Measurements from ENCODE around the gene EPRS1. TPM values are rescaled to one million over a fixed set of nuclear protein-coding genes. Genes with fewer than 3 reads are reported as not detected.

EPRS1 gene
- polyA plus RNA-seq, 1 experiment: 129 TPM

GRCh38 chr1:220005489-220005888, 40.8 kb downstream of the EPRS1 start:
- H3K27ac ChIP-seq (ENCODE audit: low read depth, low read length): no peak overlapping the region
- ChIA-PET POLR2A (no interaction called here), CTCF (no interaction called here)
- DNase-seq (ENCODE audit: low read depth, low spot score): no peak
- H3K4me3 ChIP-seq (ENCODE audit: low read depth, low read length): no peak overlapping the region
- H3K9me3 ChIP-seq (ENCODE audit: control insufficient read depth, insufficient read depth, low read length): no peaks in the 10 kb centered on the region
- H3K27me3 ChIP-seq (ENCODE audit: control insufficient read depth, insufficient read depth, low read length): no peaks in the 10 kb centered on the region
- TF ChIP-seq, protein P1, sequence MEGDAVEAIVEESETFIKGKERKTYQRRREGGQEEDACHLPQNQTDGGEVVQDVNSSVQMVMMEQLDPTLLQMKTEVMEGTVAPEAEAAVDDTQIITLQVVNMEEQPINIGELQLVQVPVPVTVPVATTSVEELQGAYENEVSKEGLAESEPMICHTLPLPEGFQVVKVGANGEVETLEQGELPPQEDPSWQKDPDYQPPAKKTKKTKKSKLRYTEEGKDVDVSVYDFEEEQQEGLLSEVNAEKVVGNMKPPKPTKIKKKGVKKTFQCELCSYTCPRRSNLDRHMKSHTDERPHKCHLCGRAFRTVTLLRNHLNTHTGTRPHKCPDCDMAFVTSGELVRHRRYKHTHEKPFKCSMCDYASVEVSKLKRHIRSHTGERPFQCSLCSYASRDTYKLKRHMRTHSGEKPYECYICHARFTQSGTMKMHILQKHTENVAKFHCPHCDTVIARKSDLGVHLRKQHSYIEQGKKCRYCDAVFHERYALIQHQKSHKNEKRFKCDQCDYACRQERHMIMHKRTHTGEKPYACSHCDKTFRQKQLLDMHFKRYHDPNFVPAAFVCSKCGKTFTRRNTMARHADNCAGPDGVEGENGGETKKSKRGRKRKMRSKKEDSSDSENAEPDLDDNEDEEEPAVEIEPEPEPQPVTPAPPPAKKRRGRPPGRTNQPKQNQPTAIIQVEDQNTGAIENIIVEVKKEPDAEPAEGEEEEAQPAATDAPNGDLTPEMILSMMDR (IDR thresholded peaks at IDR 0.05; ENCODE audit: low read depth, low read length): no peak

DNA sequence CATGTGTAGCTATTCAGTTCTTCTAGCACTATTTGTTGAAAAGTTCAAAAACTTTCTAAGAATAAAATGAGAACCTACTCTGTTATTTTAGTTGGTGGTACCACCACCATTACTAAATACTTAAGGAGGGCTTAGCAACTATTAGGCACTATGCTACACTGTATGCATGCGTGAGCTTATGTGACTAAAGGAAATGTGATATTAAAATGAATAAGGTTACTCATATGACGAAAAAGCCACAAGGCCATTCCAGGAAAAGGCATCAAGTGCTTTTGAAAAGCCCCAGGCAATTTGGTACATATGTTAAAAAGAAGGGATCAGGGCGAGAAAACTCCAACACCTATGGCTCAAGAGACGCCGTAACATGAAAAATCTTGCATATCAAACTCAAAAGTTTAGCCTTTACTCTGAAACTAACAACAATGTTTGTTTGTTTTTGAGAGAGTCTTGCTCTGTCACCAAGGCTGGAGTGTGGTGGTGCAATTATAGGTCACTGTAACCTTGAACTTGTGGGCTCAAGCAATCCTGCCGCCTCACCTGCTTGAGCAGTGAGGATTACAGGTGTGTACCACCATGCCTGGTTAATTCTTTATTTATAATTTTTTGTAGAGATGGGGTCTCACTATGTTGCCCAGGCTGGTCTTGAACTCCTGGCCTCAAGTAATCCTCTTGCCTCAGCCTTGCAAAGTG, 42.5 kb downstream of the EPRS1 start:
- no peak overlapping the region for H3K4me3 ChIP-seq (ENCODE audit: low read depth, low read length)

GRCh38 chr1:220003015-220003414, 43.3 kb downstream of the EPRS1 start:
- DNase-seq (ENCODE audit: low read depth, low spot score): no peak
- Histone ChIP-seq H3K27me3 (ENCODE audit: control insufficient read depth, insufficient read depth, low read length) (no peaks in the 10 kb centered on the region), H3K27ac (ENCODE audit: low read depth, low read length) (no peak overlapping the region), H3K9me3 (ENCODE audit: control insufficient read depth, insufficient read depth, low read length) (no peaks in the 10 kb centered on the region), H3K4me3 (ENCODE audit: low read depth, low read length) (no peak overlapping the region)
- POLR2A ChIA-PET: no interaction called here
- TF ChIP-seq, protein P1 (IDR thresholded peaks at IDR 0.05; ENCODE audit: low read depth, low read length): no peak
- CTCF ChIA-PET: interaction anchor here (1.0 kb wide), 1 partner anchor 12 kb away, joined by 6 read pairs; no protein-coding TSS in a partner anchor

More for the DNA sequence above, 42.5 kb downstream of the EPRS1 start:
- ChIA-PET CTCF (interaction anchor here (1.0 kb wide), 1 partner anchor 13 kb away, joined by 6 read pairs; no protein-coding TSS in a partner anchor), POLR2A (no interaction called here)
- Histone ChIP-seq H3K27me3 (ENCODE audit: control insufficient read depth, insufficient read depth, low read length) (no peaks in the 10 kb centered on the region), H3K9me3 (ENCODE audit: control insufficient read depth, insufficient read depth, low read length) (no peaks in the 10 kb centered on the region), H3K27ac (ENCODE audit: low read depth, low read length) (no peak overlapping the region)
- TF ChIP-seq, protein P1 (IDR thresholded peaks at IDR 0.05; ENCODE audit: low read depth, low read length): no peak
- no peak for DNase-seq (ENCODE audit: low read depth, low spot score)

GRCh38 chr1:220001095-220001501, 45.2 kb downstream of the EPRS1 start:
- DNase-seq (ENCODE audit: low read depth, low spot score): no peak
- H3K27ac ChIP-seq (ENCODE audit: low read depth, low read length): no peak overlapping the region

DNA sequence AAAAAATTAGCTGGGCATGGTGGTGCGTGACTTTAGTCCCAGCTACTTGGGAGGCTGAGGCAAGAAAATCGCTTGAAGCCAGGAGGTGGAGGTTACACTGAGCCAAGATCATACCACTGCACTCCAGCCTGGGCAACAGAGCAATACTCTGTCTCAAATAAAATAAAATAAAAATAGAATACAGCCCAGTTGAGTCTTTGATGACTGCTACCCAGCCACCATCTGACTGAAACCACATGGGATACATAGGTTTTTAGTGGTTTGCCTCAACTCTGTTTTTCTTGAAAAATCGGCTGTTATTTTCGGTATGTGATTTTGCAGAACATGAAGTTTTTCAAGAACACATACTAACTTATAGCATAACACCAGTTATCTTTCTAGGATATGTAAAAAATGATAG, 46.5 kb downstream of the EPRS1 start:
- DNase-seq (ENCODE audit: low read depth, low spot score): no peak
- no peak overlapping the region for H3K27ac ChIP-seq (ENCODE audit: low read depth, low read length)
- ChIA-PET POLR2A (no interaction called here), CTCF (interaction anchor here (1.0 to 2.4 kb wide), 2 partner anchors 10 to 12 kb away, joined by 3 to 18 read pairs; no protein-coding TSS in a partner anchor)
- H3K9me3 ChIP-seq (ENCODE audit: control insufficient read depth, insufficient read depth, low read length): no peaks in the 10 kb centered on the region
- H3K4me3 ChIP-seq (ENCODE audit: low read depth, low read length): no peak overlapping the region
- TF ChIP-seq, protein P1 (IDR thresholded peaks at IDR 0.05; ENCODE audit: low read depth, low read length): no peak
- H3K27me3 ChIP-seq (ENCODE audit: control insufficient read depth, insufficient read depth, low read length): no peaks in the 10 kb centered on the region

More at GRCh38 chr1:220001095-220001501, 45.2 kb downstream of the EPRS1 start:
- ChIA-PET CTCF (no interaction called here), POLR2A (no interaction called here)
- TF ChIP-seq, protein P1 (IDR thresholded peaks at IDR 0.05; ENCODE audit: low read depth, low read length): no peak
- H3K27me3 ChIP-seq (ENCODE audit: control insufficient read depth, insufficient read depth, low read length): no peaks in the 10 kb centered on the region
- H3K4me3 ChIP-seq (ENCODE audit: low read depth, low read length): no peak overlapping the region
- H3K9me3 ChIP-seq (ENCODE audit: control insufficient read depth, insufficient read depth, low read length): no peaks in the 10 kb centered on the region
